ENCODE results near the gene AOPEP.

The AOPEP gene

GRCh38 chr9:94908583-94909249, 182.2 kb downstream of the AOPEP start:
- H3K36me3 ChIP-seq (ENCODE audit: control insufficient read depth in 2 of 2, insufficient read depth in 2 of 2, low read length in 2 of 2): no peaks in the 10 kb centered on the region
- H3K9ac ChIP-seq (ENCODE audit: low read length in 2 of 2): peak overlapping the region in 1 of 2 donors; percentile 58
- H3K27ac ChIP-seq (ENCODE audit: low read length): peak overlapping the region; percentile 46
- peaks cover 21% of the 10 kb centered on the region for H3K4me1 ChIP-seq (ENCODE audit: control insufficient read depth, insufficient read depth, low read length)
- H3K9me3 ChIP-seq (ENCODE audit: control insufficient read depth in 2 of 2, low read length in 2 of 2): no peaks in the 10 kb centered on the region
- H3K4me3 ChIP-seq (ENCODE audit: low read length in 2 of 2): no peak overlapping the region
- H3K27me3 ChIP-seq (ENCODE audit: control insufficient read depth in 1 of 2, insufficient read depth in 2 of 2, low read length in 2 of 2): no peaks in the 10 kb centered on the region

- peaks cover 26% of the 10 kb centered on the region for H3K4me1 ChIP-seq (ENCODE audit: control insufficient read depth, insufficient read depth, low read length)
- no peak overlapping the region for H3K27ac ChIP-seq (ENCODE audit: low read length)
- no peak overlapping the region for H3K9ac ChIP-seq (ENCODE audit: low read length in 2 of 2)
- no peak overlapping the region for H3K4me3 ChIP-seq (ENCODE audit: low read length in 2 of 2)
- no peaks in the 10 kb centered on the region for H3K36me3 ChIP-seq (ENCODE audit: control insufficient read depth in 2 of 2, insufficient read depth in 2 of 2, low read length in 2 of 2)
- H3K9me3 ChIP-seq (ENCODE audit: control insufficient read depth in 2 of 2, low read length in 2 of 2): no peaks in the 10 kb centered on the region
- H3K27me3 ChIP-seq (ENCODE audit: control insufficient read depth in 1 of 2, insufficient read depth in 2 of 2, low read length in 2 of 2): no peaks in the 10 kb centered on the region
Observed at GRCh38 chr9:94909250-94909894, 182.9 kb downstream of the AOPEP start.

- Histone ChIP-seq H3K4me1 (ENCODE audit: control insufficient read depth, insufficient read depth, low read length) (peaks cover 26% of the 10 kb centered on the region), H3K4me3 (ENCODE audit: low read length in 2 of 2) (no peak overlapping the region), H3K36me3 (ENCODE audit: control insufficient read depth in 2 of 2, insufficient read depth in 2 of 2, low read length in 2 of 2) (no peaks in the 10 kb centered on the region), H3K27ac (ENCODE audit: low read length) (no peak overlapping the region), H3K9me3 (ENCODE audit: control insufficient read depth in 2 of 2, low read length in 2 of 2) (no peaks in the 10 kb centered on the region), H3K27me3 (ENCODE audit: control insufficient read depth in 1 of 2, insufficient read depth in 2 of 2, low read length in 2 of 2) (no peaks in the 10 kb centered on the region), H3K9ac (ENCODE audit: low read length in 2 of 2) (no peak overlapping the region)
Observed at GRCh38 chr9:94909965-94910730, 183.6 kb downstream of the AOPEP start.

- Histone ChIP-seq H3K27ac (ENCODE audit: low read length) (no peak overlapping the region), H3K27me3 (ENCODE audit: control insufficient read depth in 1 of 2, insufficient read depth in 2 of 2, low read length in 2 of 2) (no peaks in the 10 kb centered on the region), H3K4me3 (ENCODE audit: low read length in 2 of 2) (no peak overlapping the region), H3K4me1 (ENCODE audit: control insufficient read depth, insufficient read depth, low read length) (peaks cover 26% of the 10 kb centered on the region), H3K36me3 (ENCODE audit: control insufficient read depth in 2 of 2, insufficient read depth in 2 of 2, low read length in 2 of 2) (no peaks in the 10 kb centered on the region), H3K9ac (ENCODE audit: low read length in 2 of 2) (no peak overlapping the region), H3K9me3 (ENCODE audit: control insufficient read depth in 2 of 2, low read length in 2 of 2) (no peaks in the 10 kb centered on the region)
Observed at GRCh38 chr9:94911211-94911610, 184.7 kb downstream of the AOPEP start.

- no peaks in the 10 kb centered on the region for H3K9me3 ChIP-seq (ENCODE audit: control insufficient read depth in 2 of 2, low read length in 2 of 2)
- no peak overlapping the region for H3K4me3 ChIP-seq (ENCODE audit: low read length in 2 of 2)
- no peaks in the 10 kb centered on the region for H3K36me3 ChIP-seq (ENCODE audit: control insufficient read depth in 2 of 2, insufficient read depth in 2 of 2, low read length in 2 of 2)
- peaks cover 21% of the 10 kb centered on the region for H3K4me1 ChIP-seq (ENCODE audit: control insufficient read depth, insufficient read depth, low read length)
- no peak overlapping the region for H3K27ac ChIP-seq (ENCODE audit: low read length)
- H3K9ac ChIP-seq (ENCODE audit: low read length in 2 of 2): no peak overlapping the region
- H3K27me3 ChIP-seq (ENCODE audit: control insufficient read depth in 1 of 2, insufficient read depth in 2 of 2, low read length in 2 of 2): no peaks in the 10 kb centered on the region
Observed at GRCh38 chr9:94911986-94912635, 185.6 kb downstream of the AOPEP start.

- peaks cover 14% of the 10 kb centered on the region for H3K4me1 ChIP-seq (ENCODE audit: control insufficient read depth, insufficient read depth, low read length)
- H3K9ac ChIP-seq (ENCODE audit: low read length in 2 of 2): no peak overlapping the region
- no peaks in the 10 kb centered on the region for H3K9me3 ChIP-seq (ENCODE audit: control insufficient read depth in 2 of 2, low read length in 2 of 2)
- H3K4me3 ChIP-seq (ENCODE audit: low read length in 2 of 2): no peak overlapping the region
- no peak overlapping the region for H3K27ac ChIP-seq (ENCODE audit: low read length)
- H3K27me3 ChIP-seq (ENCODE audit: control insufficient read depth in 1 of 2, insufficient read depth in 2 of 2, low read length in 2 of 2): no peaks in the 10 kb centered on the region
- H3K36me3 ChIP-seq (ENCODE audit: control insufficient read depth in 2 of 2, insufficient read depth in 2 of 2, low read length in 2 of 2): no peaks in the 10 kb centered on the region
Observed at GRCh38 chr9:94912700-94913249, 186.3 kb downstream of the AOPEP start.

- H3K4me1 ChIP-seq (ENCODE audit: control insufficient read depth, insufficient read depth, low read length): peaks cover 7% of the 10 kb centered on the region
- no peaks in the 10 kb centered on the region for H3K9me3 ChIP-seq (ENCODE audit: control insufficient read depth in 2 of 2, low read length in 2 of 2)
- H3K36me3 ChIP-seq (ENCODE audit: control insufficient read depth in 2 of 2, insufficient read depth in 2 of 2, low read length in 2 of 2): no peaks in the 10 kb centered on the region
- H3K27ac ChIP-seq (ENCODE audit: low read length): no peak overlapping the region
- H3K4me3 ChIP-seq (ENCODE audit: low read length in 2 of 2): no peak overlapping the region
- H3K27me3 ChIP-seq (ENCODE audit: control insufficient read depth in 1 of 2, insufficient read depth in 2 of 2, low read length in 2 of 2): no peaks in the 10 kb centered on the region
- no peak overlapping the region for H3K9ac ChIP-seq (ENCODE audit: low read length in 2 of 2)
Observed at GRCh38 chr9:94913550-94913949, 187.1 kb downstream of the AOPEP start.

- Histone ChIP-seq H3K27me3 (ENCODE audit: control insufficient read depth in 1 of 2, insufficient read depth in 2 of 2, low read length in 2 of 2) (no peaks in the 10 kb centered on the region), H3K4me1 (ENCODE audit: control insufficient read depth, insufficient read depth, low read length) (peaks cover 15% of the 10 kb centered on the region), H3K4me3 (ENCODE audit: low read length in 2 of 2) (no peak overlapping the region), H3K9ac (ENCODE audit: low read length in 2 of 2) (no peak overlapping the region), H3K36me3 (ENCODE audit: control insufficient read depth in 2 of 2, insufficient read depth in 2 of 2, low read length in 2 of 2) (no peaks in the 10 kb centered on the region), H3K9me3 (ENCODE audit: control insufficient read depth in 2 of 2, low read length in 2 of 2) (no peaks in the 10 kb centered on the region), H3K27ac (ENCODE audit: low read length) (no peak overlapping the region)
Observed at GRCh38 chr9:94915476-94916450, 189.3 kb downstream of the AOPEP start.

GRCh38 chr9:94916956-94917355, 190.5 kb downstream of the AOPEP start:
- Histone ChIP-seq H3K9me3 (ENCODE audit: control insufficient read depth in 2 of 2, low read length in 2 of 2) (no peaks in the 10 kb centered on the region), H3K27me3 (ENCODE audit: control insufficient read depth in 1 of 2, insufficient read depth in 2 of 2, low read length in 2 of 2) (no peaks in the 10 kb centered on the region), H3K9ac (ENCODE audit: low read length in 2 of 2) (no peak overlapping the region), H3K4me1 (ENCODE audit: control insufficient read depth, insufficient read depth, low read length) (peaks cover 27% of the 10 kb centered on the region), H3K27ac (ENCODE audit: low read length) (no peak overlapping the region), H3K4me3 (ENCODE audit: low read length in 2 of 2) (no peak overlapping the region), H3K36me3 (ENCODE audit: control insufficient read depth in 2 of 2, insufficient read depth in 2 of 2, low read length in 2 of 2) (no peaks in the 10 kb centered on the region)

Data from stomach smooth muscle (tissue), 2 donors.